HepG2 (cell line): ENCODE results near the gene CACNB4. TPM values are rescaled to one million over a fixed set of nuclear protein-coding genes. Genes with fewer than 3 reads are reported as not detected.

Source experiments
- ATAC-seq: fragments of 200-7000 bp; cut with Tn5 transposase; 3 replicates; pipeline ENCODE4 v1.9.1; 2020; ENCODE audit warnings: mild to moderate bottlenecking, moderate library complexity
- BruUV-seq: library from RNA; stranded (reverse); fragments of 400-500 nt; replicated peaks from 2 replicates; lab custom pipeline; 2021; lab: Mats Ljungman, UMichigan
- CTCF ChIA-PET: fragments of 300-600 bp; formaldehyde crosslinking; extraction: SDS; loops from one replicate; lab custom pipeline; 2021; ENCODE audit warnings: low total read pairs, inconsistent platforms, low intra/inter-chr PET ratio; lab: Yijun Ruan, JAX
- POLR2A ChIA-PET: fragments of 350-600 bp; sonication (Branson Sonifier 250); formaldehyde crosslinking; loops from one replicate; lab custom pipeline; 2020; ENCODE audit warnings: antibody characterized with exemption, inconsistent platforms; lab: Yijun Ruan, JAX
- DNase-seq: peaks from one replicate; pipeline ENCODE4 v3.0.0-alpha.2; 2015; ENCODE audit warnings: low spot score
- FAIRE-seq: peaks from 3 replicates; lab custom pipeline; 2011; peaks lifted over from hg19 to GRCh38; lab: Jason Lieb, UNC
- H2AFZ ChIP-seq: one replicate; pipeline ENCODE4 v1.6.1; 2011; ENCODE audit warnings: low read length, inconsistent platforms
- H3K27ac ChIP-seq: fragments of 300-600 bp; 3 replicates; pipeline ENCODE4 v1.8.0; 2011; ENCODE audit warnings: mixed run types, mild to moderate bottlenecking, mixed read lengths, low read length, inconsistent platforms; ENCODE audit not compliant: insufficient read depth; ENCODE audit errors: extremely low read length
- H3K27me3 ChIP-seq, 2 experiments: fragments of 200-600 bp in 1 of 2; 2 replicates in 1 of 2; 3 replicates in 1 of 2; pipeline versions ENCODE4 v1.6.0 to v1.8.0; 2011; ENCODE audit warnings: low read length in 2 of 2, mild to moderate bottlenecking in 2 of 2, moderate library complexity in 2 of 2, inconsistent platforms in 1 of 2; ENCODE audit not compliant: insufficient read depth in 2 of 2, control insufficient read depth in 1 of 2
- H3K36me3 ChIP-seq, 2 experiments: fragments of 200-600 bp in 1 of 2; replicated peaks in 1 of 2; 2 replicates in 1 of 2; 3 replicates in 1 of 2; pipeline versions ENCODE4 v1.5.1 to v1.8.0; 2011; ENCODE audit warnings: low read length in 2 of 2, inconsistent platforms in 1 of 2; ENCODE audit not compliant: insufficient read depth in 2 of 2, control insufficient read depth in 1 of 2
- H3K4me1 ChIP-seq: 2 replicates; pipeline ENCODE4 v1.5.1; 2012; ENCODE audit warnings: low read length, inconsistent platforms; ENCODE audit not compliant: insufficient read depth
- H3K4me2 ChIP-seq: 2 replicates; pipeline ENCODE4 v1.6.0; 2011; ENCODE audit warnings: low read depth, low read length, inconsistent platforms
- H3K4me3 ChIP-seq, 3 experiments: fragments of 200-600 bp in 1 of 3; sonication (generic), shearing (Covaris generic) in 1 of 3; replicated peaks in 1 of 3; 2 replicates each; pipeline ENCODE4 v1.5.1; 2011 to 2016; ENCODE audit warnings: low read length in 3 of 3, inconsistent platforms in 2 of 3, low read depth in 2 of 3, mild to moderate bottlenecking in 2 of 3, control low read depth in 1 of 3, mixed read lengths in 1 of 3; ENCODE audit not compliant: insufficient read depth in 1 of 3
- H3K79me2 ChIP-seq: one replicate; pipeline ENCODE4 v1.6.1; 2011; ENCODE audit warnings: low read length, inconsistent platforms; ENCODE audit not compliant: insufficient read depth
- H3K9ac ChIP-seq: 2 replicates; pipeline ENCODE4 v1.6.0; 2011; ENCODE audit warnings: mild to moderate bottlenecking, low read depth, low read length, inconsistent platforms; ENCODE audit not compliant: insufficient read depth
- H3K9me3 ChIP-seq: 2 replicates; pipeline ENCODE4 v1.5.1; 2012; ENCODE audit warnings: mild to moderate bottlenecking, low read length
- H4K20me1 ChIP-seq: 2 replicates; pipeline ENCODE4 v1.6.0; 2011; ENCODE audit warnings: inconsistent platforms, mild to moderate bottlenecking, low read length, moderate library complexity; ENCODE audit not compliant: insufficient read depth
- ELF4 ChIP-seq: sonication (generic); formaldehyde crosslinking; IDR thresholded peaks from 2 replicates; pipeline ENCODE4 v1.5.0; 2020; ENCODE audit warnings: missing genetic modification reagents, mild to moderate bottlenecking, moderate library complexity, borderline replicate concordance
- ETV5 ChIP-seq: IDR thresholded peaks from 2 replicates; pipeline ENCODE4 v1.6.1; 2018; ENCODE audit warnings: missing biosample characterization, missing genetic modification reagents, inconsistent platforms, borderline replicate concordance
- EZH2 ChIP-seq: conservative IDR thresholded peaks from 2 replicates; pipeline ENCODE4 v1.6.1; 2012; ENCODE audit warnings: mild to moderate bottlenecking, low read depth, low read length, moderate library complexity
- ZBTB8A ChIP-seq: sonication (generic); formaldehyde crosslinking; IDR thresholded peaks from 2 replicates; pipeline ENCODE4 v1.4.0; 2020; ENCODE audit warnings: mild to moderate bottlenecking, low read depth, missing genetic modification reagents, borderline replicate concordance
- ZNF180 ChIP-seq: sonication (generic); formaldehyde crosslinking; IDR thresholded peaks from 2 replicates; pipeline ENCODE4 v1.4.0; 2020; ENCODE audit warnings: low read depth, missing genetic modification reagents, borderline replicate concordance
- ZNF841 ChIP-seq: sonication (generic); formaldehyde crosslinking; IDR thresholded peaks from 2 replicates; pipeline ENCODE4 v1.8.1; 2023; ENCODE audit warnings: missing genetic modification reagents, borderline replicate concordance
- WGBS: methylation state at CpG from one replicate; pipeline ENCODE4 v1.1.6; 2017; ENCODE audit warnings: low lambda C conversion rate; 5-methylcytosine and 5-hydroxymethylcytosine counted together
- in situ Hi-C: cut with HindIII; loops from 2 replicates; pipeline ENCODE4 v1.10.0; 2017; ENCODE audit warnings: low pct_unique_long_range_greater_than_20kb; ENCODE audit not compliant: extremely low pct_ligation_motif_present
- intact Hi-C: fragments of 100-400 bp; cut with micrococcal nuclease; formaldehyde crosslinking; loops from one replicate; pipeline ENCODE4 v1.10.0; 2022; ENCODE audit not compliant: unreplicated experiment
- polyA plus RNA-seq, 8 experiments: library from polyadenylated mRNA; depleted of rRNA in 3 of 8; stranded (reverse) in 7 of 8; unstranded in 1 of 8; fragments of >200 nt; fragmentation: Illumina TruSeq in 4 of 8; extraction: Trizol in 4 of 8; gene quantifications; 2 replicates each; pipeline versions ENCODE4 v1.2.1 to v1.2.3, GENCODE V29; 2011 to 2016; ENCODE audit warnings: low read depth in 4 of 8, missing spikeins in 1 of 8, mixed read lengths in 1 of 8; ENCODE audit not compliant: insufficient read depth in 1 of 8
- total RNA-seq, 5 experiments: library from RNA; depleted of rRNA; stranded (reverse); fragments of >200 nt; fragmentation: Illumina TruSeq; extraction: Trizol; gene quantifications; 2 replicates each; pipeline ENCODE4 v1.2.3, GENCODE V29; 2016; ENCODE audit warnings: low read depth in 1 of 5
- TF ChIP-seq, protein P1 (sequence below): sonication (generic); formaldehyde crosslinking; IDR thresholded peaks from 2 replicates; pipeline ENCODE4 v1.8.1; 2023; ENCODE audit warnings: mild to moderate bottlenecking, missing genetic modification reagents, borderline replicate concordance
- TF ChIP-seq, protein P2 (sequence below): sonication (generic); formaldehyde crosslinking; conservative IDR thresholded peaks from 2 replicates; pipeline ENCODE4 v1.4.0; 2020; ENCODE audit warnings: mild to moderate bottlenecking, missing genetic modification reagents, moderate library complexity
- TF ChIP-seq, protein P3 (sequence below): IDR thresholded peaks from 2 replicates; pipeline ENCODE4 v1.6.1; 2016; ENCODE audit warnings: missing genetic modification reagents, missing compliant biosample characterization
- TF ChIP-seq, protein P4 (sequence below): sonication (generic); formaldehyde crosslinking; IDR thresholded peaks from 2 replicates; pipeline ENCODE4 v1.5.0; 2020; ENCODE audit warnings: mild to moderate bottlenecking, missing genetic modification reagents

Gene CACNB4
- total and polyA plus RNA-seq, 2 of the 13 experiments (the other 11 are each of a cell fraction or from before 2014, with no cell fraction given) = 5.1 to 14.3 TPM

DNA sequence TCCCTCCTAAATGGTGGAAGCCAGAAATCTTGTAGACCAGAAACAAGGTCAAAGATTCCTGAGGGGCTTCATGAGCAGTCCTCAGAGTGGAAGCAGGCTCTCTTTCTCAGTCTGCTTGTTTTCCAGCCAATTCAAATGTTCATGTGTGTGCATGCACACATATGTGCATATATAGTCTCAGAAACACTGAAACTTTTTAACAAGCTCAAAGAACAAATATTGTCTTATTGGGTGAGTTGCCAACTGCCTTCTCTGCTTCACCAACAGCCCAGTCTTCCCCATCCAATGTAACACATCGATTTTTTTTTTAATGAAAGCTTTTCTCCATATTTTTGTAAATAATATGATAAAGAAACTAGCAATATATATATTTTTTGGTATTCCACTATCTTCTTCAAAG, 3.7 kb downstream of the CACNB4 start:
- BruUV-seq = no TSS peak
- 0% methylated on average over 1 of the region's 1 CpG for WGBS
- no peak overlapping the region for H3K9ac ChIP-seq
- no peak overlapping the region for H3K27ac ChIP-seq
- H3K9me3 ChIP-seq = no peaks in the 10 kb centered on the region
- in situ Hi-C loops (no loop called here), intact Hi-C loops (no loop called here)
- peaks cover 13 to 62% of the 10 kb centered on the region in 2 experiments; a peak in 4 of 5 replicates for H3K27me3 ChIP-seq
- no peak overlapping the region for H3K4me2 ChIP-seq
- no peak overlapping the region for H2AFZ ChIP-seq
- ATAC-seq (no peak), FAIRE-seq (no peak), DNase-seq (no peak)
- POLR2A ChIA-PET = no interaction called here
- H3K4me3 ChIP-seq = no peak overlapping the region
- peaks cover 32% of the 10 kb centered on the region for H3K4me1 ChIP-seq
- TF ChIP-seq ELF4 (CRISPR knock-in tag) = no peak
- TF ChIP-seq, protein P1, sequence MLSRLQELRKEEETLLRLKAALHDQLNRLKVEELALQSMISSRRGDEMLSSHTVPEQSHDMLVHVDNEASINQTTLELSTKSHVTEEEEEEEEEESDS = no peak
- TF ChIP-seq ZBTB8A (CRISPR knock-in tag) = no peak
- TF ChIP-seq, protein P2, sequence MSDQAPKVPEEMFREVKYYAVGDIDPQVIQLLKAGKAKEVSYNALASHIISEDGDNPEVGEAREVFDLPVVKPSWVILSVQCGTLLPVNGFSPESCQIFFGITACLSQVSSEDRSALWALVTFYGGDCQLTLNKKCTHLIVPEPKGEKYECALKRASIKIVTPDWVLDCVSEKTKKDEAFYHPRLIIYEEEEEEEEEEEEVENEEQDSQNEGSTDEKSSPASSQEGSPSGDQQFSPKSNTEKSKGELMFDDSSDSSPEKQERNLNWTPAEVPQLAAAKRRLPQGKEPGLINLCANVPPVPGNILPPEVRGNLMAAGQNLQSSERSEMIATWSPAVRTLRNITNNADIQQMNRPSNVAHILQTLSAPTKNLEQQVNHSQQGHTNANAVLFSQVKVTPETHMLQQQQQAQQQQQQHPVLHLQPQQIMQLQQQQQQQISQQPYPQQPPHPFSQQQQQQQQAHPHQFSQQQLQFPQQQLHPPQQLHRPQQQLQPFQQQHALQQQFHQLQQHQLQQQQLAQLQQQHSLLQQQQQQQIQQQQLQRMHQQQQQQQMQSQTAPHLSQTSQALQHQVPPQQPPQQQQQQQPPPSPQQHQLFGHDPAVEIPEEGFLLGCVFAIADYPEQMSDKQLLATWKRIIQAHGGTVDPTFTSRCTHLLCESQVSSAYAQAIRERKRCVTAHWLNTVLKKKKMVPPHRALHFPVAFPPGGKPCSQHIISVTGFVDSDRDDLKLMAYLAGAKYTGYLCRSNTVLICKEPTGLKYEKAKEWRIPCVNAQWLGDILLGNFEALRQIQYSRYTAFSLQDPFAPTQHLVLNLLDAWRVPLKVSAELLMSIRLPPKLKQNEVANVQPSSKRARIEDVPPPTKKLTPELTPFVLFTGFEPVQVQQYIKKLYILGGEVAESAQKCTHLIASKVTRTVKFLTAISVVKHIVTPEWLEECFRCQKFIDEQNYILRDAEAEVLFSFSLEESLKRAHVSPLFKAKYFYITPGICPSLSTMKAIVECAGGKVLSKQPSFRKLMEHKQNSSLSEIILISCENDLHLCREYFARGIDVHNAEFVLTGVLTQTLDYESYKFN = no peak
- no peak for TF ChIP-seq ZNF180 (CRISPR knock-in tag)
- TF ChIP-seq, protein P3, sequence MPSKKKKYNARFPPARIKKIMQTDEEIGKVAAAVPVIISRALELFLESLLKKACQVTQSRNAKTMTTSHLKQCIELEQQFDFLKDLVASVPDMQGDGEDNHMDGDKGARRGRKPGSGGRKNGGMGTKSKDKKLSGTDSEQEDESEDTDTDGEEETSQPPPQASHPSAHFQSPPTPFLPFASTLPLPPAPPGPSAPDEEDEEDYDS = no peak
- TF ChIP-seq, protein P4, sequence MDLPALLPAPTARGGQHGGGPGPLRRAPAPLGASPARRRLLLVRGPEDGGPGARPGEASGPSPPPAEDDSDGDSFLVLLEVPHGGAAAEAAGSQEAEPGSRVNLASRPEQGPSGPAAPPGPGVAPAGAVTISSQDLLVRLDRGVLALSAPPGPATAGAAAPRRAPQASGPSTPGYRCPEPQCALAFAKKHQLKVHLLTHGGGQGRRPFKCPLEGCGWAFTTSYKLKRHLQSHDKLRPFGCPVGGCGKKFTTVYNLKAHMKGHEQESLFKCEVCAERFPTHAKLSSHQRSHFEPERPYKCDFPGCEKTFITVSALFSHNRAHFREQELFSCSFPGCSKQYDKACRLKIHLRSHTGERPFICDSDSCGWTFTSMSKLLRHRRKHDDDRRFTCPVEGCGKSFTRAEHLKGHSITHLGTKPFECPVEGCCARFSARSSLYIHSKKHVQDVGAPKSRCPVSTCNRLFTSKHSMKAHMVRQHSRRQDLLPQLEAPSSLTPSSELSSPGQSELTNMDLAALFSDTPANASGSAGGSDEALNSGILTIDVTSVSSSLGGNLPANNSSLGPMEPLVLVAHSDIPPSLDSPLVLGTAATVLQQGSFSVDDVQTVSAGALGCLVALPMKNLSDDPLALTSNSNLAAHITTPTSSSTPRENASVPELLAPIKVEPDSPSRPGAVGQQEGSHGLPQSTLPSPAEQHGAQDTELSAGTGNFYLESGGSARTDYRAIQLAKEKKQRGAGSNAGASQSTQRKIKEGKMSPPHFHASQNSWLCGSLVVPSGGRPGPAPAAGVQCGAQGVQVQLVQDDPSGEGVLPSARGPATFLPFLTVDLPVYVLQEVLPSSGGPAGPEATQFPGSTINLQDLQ (CRISPR knock-in tag) = no peak
- TF ChIP-seq EZH2 = no peak
- TF ChIP-seq ZNF841 (CRISPR knock-in tag) = no peak
- TF ChIP-seq ETV5 (CRISPR knock-in tag) = no peak
- no peaks in the 10 kb centered on the region for H3K79me2 ChIP-seq
- CTCF ChIA-PET = no interaction called here
- H4K20me1 ChIP-seq = no peaks in the 10 kb centered on the region; the same call in 1 of the 2 replicates
- no peaks in the 10 kb centered on the region for H3K36me3 ChIP-seq
